PC-9 (cell line): ENCODE results near the gene KASH5. TPM values are rescaled to one million over a fixed set of nuclear protein-coding genes. Genes with fewer than 3 reads are reported as not detected.

Experiments
- BruUV-seq: library from RNA; stranded (reverse); fragments of 400-500 nt; replicated peaks from 2 replicates; lab custom pipeline; 2021; lab: Mats Ljungman, UMichigan
- CTCF ChIA-PET: fragments of 300-600 bp; sonication (Branson Sonifier 250); formaldehyde crosslinking; loops from one replicate; lab custom pipeline; 2022; ENCODE audit warnings: antibody characterized with exemption; lab: Charles Lee
- POLR2A ChIA-PET: fragments of 300-600 bp; sonication (Branson Sonifier 250); formaldehyde crosslinking; loops from one replicate; lab custom pipeline; 2022; ENCODE audit warnings: antibody characterized with exemption; ENCODE audit not compliant: unreplicated experiment; lab: Charles Lee
- DNase-seq, 2 experiments: peaks; one replicate each; pipeline versions ENCODE4 v3.0.0 to v3.0.0-alpha.2; 2015 to 2022; ENCODE audit warnings: mixed read lengths in 1 of 2
- H2AFZ ChIP-seq: fragments of 200-600 bp; sonication (generic); 2 replicates; pipeline ENCODE4 v1.8.1; 2017; ENCODE audit warnings: antibody characterized with exemption
- H3F3A ChIP-seq: fragments of 200-600 bp; sonication (generic); 2 replicates; pipeline ENCODE4 v1.8.1; 2017; ENCODE audit warnings: antibody characterized with exemption, mild to moderate bottlenecking, low read depth; ENCODE audit not compliant: insufficient read depth
- H3K27ac ChIP-seq: fragments of 200-600 bp; sonication (generic); 2 replicates; pipeline ENCODE4 v1.6.1; 2016; ENCODE audit warnings: mixed run types
- H3K27me3 ChIP-seq: fragments of 200-600 bp; sonication (generic); 2 replicates; pipeline ENCODE4 v1.6.1; 2016; ENCODE audit warnings: low read depth, mixed run types; ENCODE audit not compliant: insufficient read depth
- H3K36me3 ChIP-seq: fragments of 200-600 bp; sonication (generic); 2 replicates; pipeline ENCODE4 v1.6.1; 2016; ENCODE audit warnings: low read depth, mixed run types
- H3K4me1 ChIP-seq: fragments of 200-600 bp; sonication (generic); replicated peaks from 2 replicates; pipeline ENCODE4 v1.6.1; 2016; ENCODE audit warnings: mixed run types; ENCODE audit not compliant: insufficient read depth
- H3K4me2 ChIP-seq: fragments of 200-600 bp; sonication (generic); 2 replicates; pipeline ENCODE4 v1.6.1; 2017; ENCODE audit warnings: mixed run types
- H3K4me3 ChIP-seq: fragments of 200-600 bp; sonication (generic); 2 replicates; pipeline ENCODE4 v1.6.1; 2016; ENCODE audit warnings: mixed run types
- H3K79me2 ChIP-seq: fragments of 200-600 bp; sonication (generic); 2 replicates; pipeline ENCODE4 v1.6.1; 2017; ENCODE audit warnings: low read depth, mixed run types
- H3K9me2 ChIP-seq: fragments of 200-600 bp; sonication (generic); 2 replicates; pipeline ENCODE4 v1.8.1; 2017; ENCODE audit warnings: mild to moderate bottlenecking; ENCODE audit not compliant: insufficient read depth
- H3K9me3 ChIP-seq: fragments of 200-600 bp; sonication (generic); 2 replicates; pipeline ENCODE4 v1.8.1; 2016; ENCODE audit warnings: low read depth; ENCODE audit not compliant: insufficient read depth
- H4K20me1 ChIP-seq: fragments of 200-600 bp; sonication (generic); 2 replicates; pipeline ENCODE4 v1.8.1; 2017; ENCODE audit not compliant: insufficient read depth
- EZH2 ChIP-seq: fragments of 200-600 bp; sonication (generic); IDR thresholded peaks from 2 replicates; pipeline ENCODE4 v1.8.0; 2017; ENCODE audit warnings: antibody characterized with exemption, low read depth
- intact Hi-C: fragments of 100-400 bp; cut with micrococcal nuclease; formaldehyde crosslinking; loops from one replicate; pipeline ENCODE4 v1.10.0; 2022; ENCODE audit not compliant: unreplicated experiment
- total RNA-seq: library from RNA; stranded (reverse); gene quantifications from 2 replicates; pipeline ENCODE4 v1.2.3, GENCODE V29; 2021
- TF ChIP-seq, protein P1 (sequence below): fragments of 200-600 bp; sonication (generic); conservative IDR thresholded peaks from 2 replicates; pipeline ENCODE4 v1.6.1; 2017; ENCODE audit warnings: mixed run types, antibody characterized with exemption, mild to moderate bottlenecking, moderate library complexity

KASH5 gene
- total RNA-seq, 1 experiment from 2014 or later: 0.39 TPM

GRCh38 chr19:49356382-49356781, 31.7 kb upstream of the KASH5 start:
- H3K4me2 ChIP-seq: no peak overlapping the region
- no peak for DNase-seq

DNA sequence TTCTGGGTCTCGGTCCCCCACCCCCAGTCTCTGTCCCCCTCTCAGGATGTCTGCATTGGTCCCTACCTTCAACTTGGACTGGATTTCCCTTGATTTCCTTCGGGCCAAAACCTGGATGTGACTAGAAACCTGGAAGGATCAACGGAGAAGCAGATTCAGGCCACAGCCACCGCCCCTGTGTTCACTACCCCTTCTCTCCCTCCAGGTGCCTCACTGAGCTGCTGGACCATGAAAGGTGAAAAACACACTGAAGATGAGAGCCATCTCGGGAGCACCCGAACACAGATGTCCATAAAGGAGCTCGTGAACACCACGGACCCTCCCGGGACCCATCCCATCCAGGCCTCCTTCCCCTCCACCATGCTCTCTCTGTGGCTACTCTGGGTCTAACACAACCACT, 30.9 kb upstream of the KASH5 start:
- no peaks in the 10 kb centered on the region for H3K79me2 ChIP-seq
- H3F3A ChIP-seq: no peaks in the 10 kb centered on the region; the same call in 1 of the 2 replicates
- no peaks in the 10 kb centered on the region for H3K4me1 ChIP-seq
- H3K36me3 ChIP-seq: no peaks in the 10 kb centered on the region
- no peaks in the 10 kb centered on the region for H3K27me3 ChIP-seq
- H4K20me1 ChIP-seq: no peaks in the 10 kb centered on the region; the same call in 1 of the 2 replicates
- H2AFZ ChIP-seq: no peak overlapping the region
- no peak overlapping the region for H3K4me3 ChIP-seq
- no TSS peak for BruUV-seq
- H3K4me2 ChIP-seq: no peak overlapping the region
- H3K9me3 ChIP-seq: no peaks in the 10 kb centered on the region
- intact Hi-C loops: no loop called here
- no peak for DNase-seq
- H3K9me2 ChIP-seq: no peaks in the 10 kb centered on the region
- H3K27ac ChIP-seq: no peak overlapping the region
- POLR2A ChIA-PET: no interaction called here
- CTCF ChIA-PET: no interaction called here
- TF ChIP-seq, protein P1, sequence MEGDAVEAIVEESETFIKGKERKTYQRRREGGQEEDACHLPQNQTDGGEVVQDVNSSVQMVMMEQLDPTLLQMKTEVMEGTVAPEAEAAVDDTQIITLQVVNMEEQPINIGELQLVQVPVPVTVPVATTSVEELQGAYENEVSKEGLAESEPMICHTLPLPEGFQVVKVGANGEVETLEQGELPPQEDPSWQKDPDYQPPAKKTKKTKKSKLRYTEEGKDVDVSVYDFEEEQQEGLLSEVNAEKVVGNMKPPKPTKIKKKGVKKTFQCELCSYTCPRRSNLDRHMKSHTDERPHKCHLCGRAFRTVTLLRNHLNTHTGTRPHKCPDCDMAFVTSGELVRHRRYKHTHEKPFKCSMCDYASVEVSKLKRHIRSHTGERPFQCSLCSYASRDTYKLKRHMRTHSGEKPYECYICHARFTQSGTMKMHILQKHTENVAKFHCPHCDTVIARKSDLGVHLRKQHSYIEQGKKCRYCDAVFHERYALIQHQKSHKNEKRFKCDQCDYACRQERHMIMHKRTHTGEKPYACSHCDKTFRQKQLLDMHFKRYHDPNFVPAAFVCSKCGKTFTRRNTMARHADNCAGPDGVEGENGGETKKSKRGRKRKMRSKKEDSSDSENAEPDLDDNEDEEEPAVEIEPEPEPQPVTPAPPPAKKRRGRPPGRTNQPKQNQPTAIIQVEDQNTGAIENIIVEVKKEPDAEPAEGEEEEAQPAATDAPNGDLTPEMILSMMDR: no peak
- no peak for TF ChIP-seq EZH2

More at GRCh38 chr19:49356382-49356781, 31.7 kb upstream of the KASH5 start:
- H3K27ac ChIP-seq: no peak overlapping the region
- H3K4me1 ChIP-seq: no peaks in the 10 kb centered on the region
- no peak overlapping the region for H3K4me3 ChIP-seq
- no peaks in the 10 kb centered on the region for H3K9me3 ChIP-seq
- H3K79me2 ChIP-seq: no peaks in the 10 kb centered on the region
- no peak for TF ChIP-seq EZH2
- TF ChIP-seq, protein P1: no peak
- H4K20me1 ChIP-seq: no peaks in the 10 kb centered on the region; the same call in 1 of the 2 replicates
- no peaks in the 10 kb centered on the region for H3K27me3 ChIP-seq
- intact Hi-C loops: no loop called here
- ChIA-PET POLR2A (no interaction called here), CTCF (no interaction called here)
- no peaks in the 10 kb centered on the region; the same call in 1 of the 2 replicates for H3F3A ChIP-seq
- no peaks in the 10 kb centered on the region for H3K36me3 ChIP-seq
- no peaks in the 10 kb centered on the region for H3K9me2 ChIP-seq
- BruUV-seq: no TSS peak
- H2AFZ ChIP-seq: no peak overlapping the region

- intact Hi-C loops: no loop called here
- no peaks in the 10 kb centered on the region; the same call in 1 of the 2 replicates for H4K20me1 ChIP-seq
- H3K4me3 ChIP-seq: no peak overlapping the region
- TF ChIP-seq EZH2: no peak
- TF ChIP-seq, protein P1: no peak
- BruUV-seq: TSS peak; percentile 44
- no peak overlapping the region for H3K4me2 ChIP-seq
- H3K4me1 ChIP-seq: 0 out of 2 replicates have a peak, but pooled peaks cover 10% of the 10 kb centered on the region
- no peaks in the 10 kb centered on the region for H3K9me2 ChIP-seq
- no peak for DNase-seq
- CTCF ChIA-PET: interaction anchor here (0.6 kb wide), 1 partner anchor 91 kb away, joined by 3 read pairs; no protein-coding TSS in a partner anchor
- H2AFZ ChIP-seq: no peak overlapping the region
- H3K9me3 ChIP-seq: no peaks in the 10 kb centered on the region
- POLR2A ChIA-PET: no interaction called here
- H3F3A ChIP-seq: peaks cover 5% of the 10 kb centered on the region; the same call in 1 of the 2 replicates
- H3K36me3 ChIP-seq: no peaks in the 10 kb centered on the region
- no peaks in the 10 kb centered on the region for H3K79me2 ChIP-seq
- H3K27ac ChIP-seq: no peak overlapping the region
- H3K27me3 ChIP-seq: no peaks in the 10 kb centered on the region
Observed at GRCh38 chr19:49359851-49360820, 27.9 kb upstream of the KASH5 start.
